Mammary epithelial cell (primary cell): ENCODE results near the gene SPAM1.

ENCODE experiments used
- CTCF ChIP-seq, 2 donors: IDR thresholded peaks in 1 of 2; conservative IDR thresholded peaks in 1 of 2; 2 replicates each; pipeline ENCODE4 v1.5.1; 2011 to 2012; ENCODE audit warnings: inconsistent platforms in 2 of 2, low read length in 2 of 2, mild to moderate bottlenecking in 2 of 2, control low read depth in 1 of 2, low read depth in 1 of 2; ENCODE audit not compliant: insufficient read depth in 1 of 2; ENCODE audit errors: extremely low read depth in 1 of 2
- EZH2 ChIP-seq: IDR thresholded peaks from 2 replicates; pipeline ENCODE4 v1.6.1; 2012; ENCODE audit warnings: low read length, inconsistent platforms, borderline replicate concordance

GRCh38 chr7:123916240-123916724, 8.8 kb upstream of the SPAM1 start:
- TF ChIP-seq CTCF (conservative IDR thresholded peaks at IDR 0.05 in 1 of 2, IDR thresholded peaks at IDR 0.05 in 1 of 2; ENCODE audit: extremely low read depth in 1 of 2, insufficient read depth in 1 of 2, low read depth in 1 of 2, low read length in 2 of 2) (peak; percentile 31 to 58), EZH2 (no peak)
